ENCODE measurements around the gene EGR1. TPM values are rescaled to one million over a fixed set of nuclear protein-coding genes. Genes with fewer than 3 reads are reported as not detected.

The EGR1 gene
- total RNA-seq, 4 donors from 2014 or later, result 12.0 to 37.3 (median 15.6) TPM

GRCh38 chr5:138448070-138448469, 17.2 kb upstream of the EGR1 start:
- TF ChIP-seq POLR2A (IDR thresholded peaks at IDR 0.05), result no peak
- TF ChIP-seq POLR2AphosphoS5 (IDR thresholded peaks at IDR 0.05), result no peak
- no peak for TF ChIP-seq CTCF (IDR thresholded peaks at IDR 0.05)
- no peak for TF ChIP-seq EP300 (IDR thresholded peaks at IDR 0.05)

GRCh38 chr5:138448481-138449398, 16.5 kb upstream of the EGR1 start:
- no peak for TF ChIP-seq EP300 (IDR thresholded peaks at IDR 0.05)
- no peak for TF ChIP-seq POLR2A (IDR thresholded peaks at IDR 0.05)
- no peak for TF ChIP-seq POLR2AphosphoS5 (IDR thresholded peaks at IDR 0.05)
- 57 to 68% methylated on average over 5 to 7 of the region's 9 CpGs for WGBS, 2 donors (ENCODE audit: low coverage in 1 of 2)
- Histone ChIP-seq H3K27me3 (no peaks in the 10 kb centered on the region), H3K4me1 (peaks cover 0 to 17% (median 9%) of the 10 kb centered on the region in 3 donors), H3K4me3 (no peak overlapping the region), H3K27ac (peak overlapping the region in 1 of 4 donors; percentile 46), H3K9me3 (no peaks in the 10 kb centered on the region), H3K36me3 (peaks cover 0 to 12% of the 10 kb centered on the region in 2 donors)
- ATAC-seq, result no peak

More at GRCh38 chr5:138448070-138448469, 17.2 kb upstream of the EGR1 start:
- no peak overlapping the region for H3K4me3 ChIP-seq
- peaks cover 0 to 12% of the 10 kb centered on the region in 2 donors for H3K36me3 ChIP-seq
- WGBS, 2 donors (ENCODE audit: low coverage in 1 of 2), result 87% methylated on average over 6 of the region's 6 CpGs; no CpG with 5 or more reads in 1 of the 2 donors
- H3K4me1 ChIP-seq, result peaks cover 0 to 17% (median 9%) of the 10 kb centered on the region in 3 donors
- H3K27me3 ChIP-seq, result no peaks in the 10 kb centered on the region
- no peak overlapping the region for H3K27ac ChIP-seq
- ATAC-seq, result no peak
- H3K9me3 ChIP-seq, result no peaks in the 10 kb centered on the region

GRCh38 chr5:138449501-138450239, 15.6 kb upstream of the EGR1 start:
- H3K36me3 ChIP-seq, result peaks cover 0 to 5% of the 10 kb centered on the region in 2 donors
- H3K27ac ChIP-seq, result peak overlapping the region in 3 of 4 donors; percentile 15 to 48 (median 46)

GRCh38 chr5:138450971-138451370, 14.3 kb upstream of the EGR1 start:
- H3K27ac ChIP-seq, result no peak overlapping the region
- H3K4me3 ChIP-seq, result no peak overlapping the region
- H3K27me3 ChIP-seq, result no peaks in the 10 kb centered on the region
- 85 to 100% methylated on average over 1 to 4 of the region's 5 CpGs for WGBS, 2 donors (ENCODE audit: low coverage in 1 of 2)
- TF ChIP-seq EP300 (IDR thresholded peaks at IDR 0.05) (no peak), CTCF (IDR thresholded peaks at IDR 0.05) (no peak), POLR2A (IDR thresholded peaks at IDR 0.05) (no peak), POLR2AphosphoS5 (IDR thresholded peaks at IDR 0.05) (no peak)
- H3K36me3 ChIP-seq, result no peaks in the 10 kb centered on the region
- ATAC-seq, result no peak
- H3K9me3 ChIP-seq, result no peaks in the 10 kb centered on the region
- H3K4me1 ChIP-seq, result peaks cover 0 to 17% (median 9%) of the 10 kb centered on the region in 3 donors

More at GRCh38 chr5:138449501-138450239, 15.6 kb upstream of the EGR1 start:
- ATAC-seq, result peak; percentile 94
- peaks cover 0 to 17% (median 9%) of the 10 kb centered on the region in 3 donors for H3K4me1 ChIP-seq
- no peak overlapping the region for H3K4me3 ChIP-seq
- H3K9me3 ChIP-seq, result no peaks in the 10 kb centered on the region
- H3K27me3 ChIP-seq, result no peaks in the 10 kb centered on the region
- TF ChIP-seq POLR2AphosphoS5 (IDR thresholded peaks at IDR 0.05) (peak; percentile 30), POLR2A (IDR thresholded peaks at IDR 0.05) (no peak), CTCF (IDR thresholded peaks at IDR 0.05) (peak in 3 of 4 experiments; percentile 92 to 98 (median 97)), EP300 (IDR thresholded peaks at IDR 0.05) (no peak)
- WGBS, 2 donors (ENCODE audit: low coverage in 1 of 2), result 0% methylated on average over 3 of the region's 22 CpGs; no CpG with 5 or more reads in 1 of the 2 donors

- H3K27ac ChIP-seq, result no peak overlapping the region
- no peak for ATAC-seq
- no peaks in the 10 kb centered on the region for H3K36me3 ChIP-seq
- 100% methylated on average over 2 of the region's 6 CpGs; no CpG with 5 or more reads in 1 of the 2 donors for whole genome bisulfite sequencing, 2 donors (ENCODE audit: low coverage in 1 of 2)
- no peaks in the 10 kb centered on the region for H3K9me3 ChIP-seq
- TF ChIP-seq POLR2AphosphoS5 (IDR thresholded peaks at IDR 0.05) (no peak), EP300 (IDR thresholded peaks at IDR 0.05) (no peak), CTCF (IDR thresholded peaks at IDR 0.05) (no peak), POLR2A (IDR thresholded peaks at IDR 0.05) (no peak)
- peaks cover 0 to 21% (median 9%) of the 10 kb centered on the region in 3 donors for H3K4me1 ChIP-seq
- H3K27me3 ChIP-seq, result no peaks in the 10 kb centered on the region
- no peak overlapping the region for H3K4me3 ChIP-seq
Observed at GRCh38 chr5:138452720-138453119, 12.6 kb upstream of the EGR1 start.
